ENCODE measurements around the gene C9. TPM values are rescaled to one million over a fixed set of nuclear protein-coding genes. Genes with fewer than 3 reads are reported as not detected.

C9 gene
- total RNA-seq, 2 donors from 2014 or later: not detected

GRCh38 chr5:39249069-39249468 is 115.2 kb downstream of the C9 start:
- TF ChIP-seq CTCF (conservative IDR thresholded peaks at IDR 0.05): peak; percentile 18
- Mint-ChIP-seq H3K27me3 (ENCODE audit: insufficient read depth) (no peaks in the 10 kb centered on the region), H3K4me3 (no peak overlapping the region), H3K9me3 (no peaks in the 10 kb centered on the region), H3K4me1 (no peaks in the 10 kb centered on the region), H3K27ac (no peak overlapping the region), H3K36me3 (ENCODE audit: low read depth) (no peaks in the 10 kb centered on the region)
- Histone ChIP-seq H3K9me3 (ENCODE audit: control insufficient read depth, low read length) (no peaks in the 10 kb centered on the region), H3K27ac (ENCODE audit: low read depth, low read length) (no peak overlapping the region), H3K4me1 (ENCODE audit: control insufficient read depth, insufficient read depth, low read length) (no peaks in the 10 kb centered on the region), H3K4me3 (ENCODE audit: low read length) (no peak overlapping the region), H3K9ac (ENCODE audit: extremely low read depth, low read length, poor library complexity, severe bottlenecking) (no peak overlapping the region), H3K27me3 (ENCODE audit: control insufficient read depth, insufficient read depth, low read length, poor library complexity, severe bottlenecking) (no peaks in the 10 kb centered on the region), H3K36me3 (ENCODE audit: control insufficient read depth, insufficient read depth, low read length) (no peaks in the 10 kb centered on the region)
- DNase-seq: no peak
- WGBS, 2 experiments (ENCODE audit: insufficient coverage in 1 of 2, insufficient read length in 1 of 2): 96 to 100% methylated on average over 1 of the region's 1 CpG

- H3K36me3 Mint-ChIP-seq (ENCODE audit: low read depth): no peaks in the 10 kb centered on the region
- Histone ChIP-seq H3K27ac (ENCODE audit: low read depth, low read length) (no peak overlapping the region), H3K27me3 (ENCODE audit: control insufficient read depth, insufficient read depth, low read length, poor library complexity, severe bottlenecking) (no peaks in the 10 kb centered on the region), H3K9me3 (ENCODE audit: control insufficient read depth, low read length) (peaks cover 13% of the 10 kb centered on the region), H3K4me1 (ENCODE audit: control insufficient read depth, insufficient read depth, low read length) (no peaks in the 10 kb centered on the region), H3K9ac (ENCODE audit: extremely low read depth, low read length, poor library complexity, severe bottlenecking) (no peak overlapping the region), H3K36me3 (ENCODE audit: control insufficient read depth, insufficient read depth, low read length) (no peaks in the 10 kb centered on the region), H3K4me3 (ENCODE audit: low read length) (no peak overlapping the region)
- H3K4me3 Mint-ChIP-seq: no peak overlapping the region
- H3K27ac Mint-ChIP-seq: no peak overlapping the region
- DNase-seq: no peak
- H3K4me1 Mint-ChIP-seq: peaks cover 2% of the 10 kb centered on the region
- H3K9me3 Mint-ChIP-seq: peaks cover 13% of the 10 kb centered on the region
- TF ChIP-seq CTCF (conservative IDR thresholded peaks at IDR 0.05): no peak
- 90% methylated on average over 1 of the region's 1 CpG; no CpG with 5 or more reads in 1 of the 2 experiments for WGBS, 2 experiments (ENCODE audit: insufficient coverage in 1 of 2, insufficient read length in 1 of 2)
- no peaks in the 10 kb centered on the region for H3K27me3 Mint-ChIP-seq (ENCODE audit: insufficient read depth)
Observed at GRCh38 chr5:39240750-39241149, 123.5 kb downstream of the C9 start.

GRCh38 chr5:39238366-39239105 is 125.8 kb downstream of the C9 start:
- Histone ChIP-seq H3K27ac (ENCODE audit: low read depth, low read length) (no peak overlapping the region), H3K4me1 (ENCODE audit: control insufficient read depth, insufficient read depth, low read length) (no peaks in the 10 kb centered on the region), H3K9ac (ENCODE audit: extremely low read depth, low read length, poor library complexity, severe bottlenecking) (no peak overlapping the region), H3K9me3 (ENCODE audit: control insufficient read depth, low read length) (peaks cover 13% of the 10 kb centered on the region), H3K27me3 (ENCODE audit: control insufficient read depth, insufficient read depth, low read length, poor library complexity, severe bottlenecking) (no peaks in the 10 kb centered on the region), H3K36me3 (ENCODE audit: control insufficient read depth, insufficient read depth, low read length) (no peaks in the 10 kb centered on the region), H3K4me3 (ENCODE audit: low read length) (no peak overlapping the region)
- peaks cover 12% of the 10 kb centered on the region for H3K9me3 Mint-ChIP-seq
- H3K4me3 Mint-ChIP-seq: no peak overlapping the region
- H3K27me3 Mint-ChIP-seq (ENCODE audit: insufficient read depth): no peaks in the 10 kb centered on the region
- peaks cover 2% of the 10 kb centered on the region for H3K4me1 Mint-ChIP-seq
- no peak overlapping the region for H3K27ac Mint-ChIP-seq
- 83 to 91% methylated on average over 3 of the region's 3 CpGs for WGBS, 2 experiments (ENCODE audit: insufficient coverage in 1 of 2, insufficient read length in 1 of 2)
- DNase-seq: no peak
- no peaks in the 10 kb centered on the region for H3K36me3 Mint-ChIP-seq (ENCODE audit: low read depth)
- no peak for TF ChIP-seq CTCF (conservative IDR thresholded peaks at IDR 0.05)
